Pulmonary artery endothelial cell (primary cell): ENCODE results near the gene SMIM45. TPM values are rescaled to one million over a fixed set of nuclear protein-coding genes. Genes with fewer than 3 reads are reported as not detected.

ENCODE experiments used
- DNase-seq: peaks from one replicate; pipeline ENCODE4 v3.0.0-alpha.2; 2011; ENCODE audit warnings: low read depth, low spot score
- total RNA-seq: library from RNA; depleted of rRNA; stranded (reverse); fragments of >200 nt; gene quantifications from 2 replicates; pipeline ENCODE4 v1.2.3, GENCODE V29; 2014

Gene SMIM45

DNA sequence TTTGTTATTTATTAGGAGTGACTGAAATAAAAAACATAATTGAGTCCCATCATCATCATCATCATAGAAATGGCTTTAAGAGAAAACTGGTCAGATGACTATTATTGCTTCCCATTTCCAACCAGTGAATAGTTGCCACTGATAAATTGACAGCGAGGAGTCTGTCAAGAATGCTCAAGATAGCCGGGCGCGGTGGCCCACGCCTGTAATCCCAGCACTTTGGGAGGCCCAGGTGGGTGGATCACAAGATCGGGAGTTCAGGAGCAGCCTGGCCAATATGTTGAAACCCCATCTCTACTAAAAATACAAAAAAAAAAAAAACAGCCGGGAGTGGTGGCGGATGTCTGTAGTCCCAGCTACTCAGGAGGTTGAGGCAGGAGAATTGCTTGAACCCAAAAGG is 48.5 kb downstream of the SMIM45 start:
- no peak for DNase-seq

DNA sequence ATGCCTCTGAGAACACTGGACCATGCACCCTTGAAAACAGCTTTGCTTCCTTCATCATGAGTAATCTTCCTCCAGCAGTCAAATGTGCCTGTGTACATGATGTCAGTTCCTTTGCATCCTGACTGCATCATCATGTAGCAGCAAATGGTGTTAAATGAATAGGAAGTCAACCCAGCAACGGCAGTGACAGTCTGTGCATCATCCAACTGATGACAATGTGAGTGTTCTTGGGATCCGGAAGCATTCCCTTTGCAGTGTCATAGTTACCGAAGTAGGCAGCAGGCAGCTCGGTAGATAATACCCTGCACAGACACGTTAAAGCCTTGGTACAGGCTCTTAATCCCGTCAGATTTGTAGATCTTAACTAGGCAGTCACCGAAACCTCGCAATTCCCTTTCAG is 49.2 kb downstream of the SMIM45 start:
- peak; percentile 13 for DNase-seq

GRCh38 chr22:42001706-42002105 is 49.8 kb downstream of the SMIM45 start:
- no peak for DNase-seq

- no peak for DNase-seq
Measured at GRCh38 chr22:42007922-42008321, 56.0 kb downstream of the SMIM45 start.

Other genes starting within 250 kb of the SMIM45 start
- 6.7 and 11.2 TPM in 2 replicates for gene CCDC134, start 151.5 kb upstream of the SMIM45 start, total RNA-seq
- gene SREBF2, start 119.0 kb upstream of the SMIM45 start, total RNA-seq = 47.9 and 60.6 TPM in 2 replicates
- gene SHISA8, start 37.1 kb upstream of the SMIM45 start, total RNA-seq = not detected in 2 replicates
- gene TNFRSF13C, start 25.3 kb upstream of the SMIM45 start, total RNA-seq = 0.13 TPM in 1 of 2 replicates, not detected in the other
- gene CENPM, start 5.0 kb upstream of the SMIM45 start, total RNA-seq = 22.1 and 35.4 TPM in 2 replicates
- gene SEPTIN3, start 17.3 kb downstream of the SMIM45 start, total RNA-seq = 0.07 TPM in 2 replicates
- 0.18 and 0.20 TPM in 2 replicates for gene WBP2NL, start 46.6 kb downstream of the SMIM45 start, total RNA-seq
- gene NAGA, start 118.7 kb downstream of the SMIM45 start, total RNA-seq = 46.4 and 56.8 TPM in 2 replicates
- gene PHETA2, start 122.1 kb downstream of the SMIM45 start, total RNA-seq = 17.5 and 25.4 TPM in 2 replicates
- gene SMDT1, start 127.5 kb downstream of the SMIM45 start, total RNA-seq = 10.8 and 14.5 TPM in 2 replicates
- gene NDUFA6, start 138.6 kb downstream of the SMIM45 start, total RNA-seq = 61.7 and 65.9 TPM in 2 replicates
- 0.13 and 0.14 TPM in 2 replicates for gene CYP2D6, start 178.7 kb downstream of the SMIM45 start, total RNA-seq